ACHN (cell line): ENCODE measurements around the gene KLRD1.
A peak's percentile ranks its signal among the peaks of the same experiment; 100 is the strongest.
"Not testable (repeated sequence)": the region's sequence is repeated elsewhere in the genome, so short reads cannot be mapped to it uniquely, and the experiment has no call there.

Experiments
- DNase-seq: peaks from one replicate; pipeline ENCODE4 v3.0.0-alpha.2; 2015
- in situ Hi-C: cut with HindIII; loops from 2 replicates; pipeline ENCODE4 v1.10.0; 2017; ENCODE audit warnings: low sequenced_read_pairs, low pct_ligation_motif_present, low pct_unique_long_range_greater_than_20kb

Gene KLRD1

GRCh38 chr12:10328691-10329090 lies 21.0 kb downstream of the KLRD1 start:
- in situ Hi-C loops, DNase-seq: not testable (repeated sequence)

GRCh38 chr12:10331642-10332239 lies 24.1 kb downstream of the KLRD1 start:
- DNase-seq: peak; percentile 78
- in situ Hi-C loops: no loop called here

GRCh38 chr12:10336196-10336595 lies 28.5 kb downstream of the KLRD1 start:
- DNase-seq, in situ Hi-C loops: not testable (repeated sequence)

GRCh38 chr12:10338470-10338869 lies 30.8 kb downstream of the KLRD1 start:
- in situ Hi-C loops, DNase-seq: not testable (repeated sequence)

- DNase-seq: no peak
- in situ Hi-C loops: no loop called here
Observed at GRCh38 chr12:10339053-10339840, 31.6 kb downstream of the KLRD1 start.

GRCh38 chr12:10340946-10341345 lies 33.3 kb downstream of the KLRD1 start:
- in situ Hi-C loops, DNase-seq: not testable (repeated sequence)

GRCh38 chr12:10341892-10342509 lies 34.3 kb downstream of the KLRD1 start:
- no peak for DNase-seq
- in situ Hi-C loops: no loop called here

- in situ Hi-C loops, DNase-seq: not testable (repeated sequence)
Observed at GRCh38 chr12:10351457-10351856, 43.8 kb downstream of the KLRD1 start.

- no peak for DNase-seq
- in situ Hi-C loops: no loop called here
Observed at GRCh38 chr12:10354071-10354470, 46.4 kb downstream of the KLRD1 start.

- in situ Hi-C loops: no loop called here
- peak; percentile 76 for DNase-seq
Observed at GRCh38 chr12:10354502-10354901, 46.8 kb downstream of the KLRD1 start.

GRCh38 chr12:10358131-10358530 lies 50.5 kb downstream of the KLRD1 start:
- in situ Hi-C loops: no loop called here

GRCh38 chr12:10358969-10359368 lies 51.3 kb downstream of the KLRD1 start:
- in situ Hi-C loops: no loop called here
- no peak for DNase-seq

More at GRCh38 chr12:10358131-10358530, 50.5 kb downstream of the KLRD1 start:
- no peak for DNase-seq

- DNase-seq: peak; percentile 20
- in situ Hi-C loops: no loop called here
Observed at GRCh38 chr12:10361084-10361483, 53.4 kb downstream of the KLRD1 start.

GRCh38 chr12:10361622-10362021 lies 54.0 kb downstream of the KLRD1 start:
- in situ Hi-C loops: no loop called here
- DNase-seq: no peak

- DNase-seq: peak; percentile 45
- in situ Hi-C loops: no loop called here
Observed at GRCh38 chr12:10362325-10362724, 54.7 kb downstream of the KLRD1 start.

GRCh38 chr12:10362828-10363657 lies 55.4 kb downstream of the KLRD1 start:
- in situ Hi-C loops: no loop called here
- peak; percentile 77 for DNase-seq

GRCh38 chr12:10363658-10363913 lies 55.9 kb downstream of the KLRD1 start:
- DNase-seq: no peak
- in situ Hi-C loops: no loop called here

- in situ Hi-C loops: no loop called here
- peak; percentile 74 for DNase-seq
Observed at GRCh38 chr12:10363914-10364814, 56.5 kb downstream of the KLRD1 start.
